WTC11 (cell line): Measurements from ENCODE around the gene MACROD2.

Source experiments
- CREB1 ChIP-seq: sonication (generic); formaldehyde crosslinking; IDR thresholded peaks from 2 replicates; pipeline ENCODE4 v1.8.0; 2023; ENCODE audit warnings: mild to moderate bottlenecking, missing genetic modification reagents
- CREM ChIP-seq: sonication (generic); formaldehyde crosslinking; IDR thresholded peaks from 2 replicates; pipeline ENCODE4 v1.8.1; 2022; ENCODE audit warnings: mild to moderate bottlenecking, missing genetic modification reagents, moderate library complexity
- CTCF ChIP-seq: fragments of 200-600 bp; IDR thresholded peaks from 2 replicates; pipeline ENCODE4 v1.8.0; 2022; ENCODE audit warnings: antibody characterized with exemption

- no peak for TF ChIP-seq CREM (CRISPR knock-in tag)
- no peak for TF ChIP-seq CREB1
- TF ChIP-seq CTCF, result no peak
Measured at GRCh38 chr20:14996883-14997672, 1001.8 kb downstream of the MACROD2 start.
